Sigmoid colon (tissue), 3 donors: ENCODE measurements around the gene KCNK6.

Experiments
- POLR2A ChIP-seq, 2 donors: fragments of 450-650 bp; IDR thresholded peaks; one replicate each; pipeline ENCODE4 v1.6.1; 2016; ENCODE audit warnings: antibody characterized with exemption in 2 of 2, mild to moderate bottlenecking in 2 of 2, moderate library complexity in 2 of 2
- TF ChIP-seq, protein P1 (sequence below), 4 experiments: fragments of 450-650 bp in 3 of 4; fragments of 200-600 bp in 1 of 4; IDR thresholded peaks; one replicate each; pipeline ENCODE4 v1.5.1; 2016 to 2019; ENCODE audit warnings: antibody characterized with exemption in 4 of 4, mild to moderate bottlenecking in 3 of 4, moderate library complexity in 2 of 4

GRCh38 chr19:38278751-38279150 is 40.9 kb upstream of the KCNK6 start:
- TF ChIP-seq, protein P1, sequence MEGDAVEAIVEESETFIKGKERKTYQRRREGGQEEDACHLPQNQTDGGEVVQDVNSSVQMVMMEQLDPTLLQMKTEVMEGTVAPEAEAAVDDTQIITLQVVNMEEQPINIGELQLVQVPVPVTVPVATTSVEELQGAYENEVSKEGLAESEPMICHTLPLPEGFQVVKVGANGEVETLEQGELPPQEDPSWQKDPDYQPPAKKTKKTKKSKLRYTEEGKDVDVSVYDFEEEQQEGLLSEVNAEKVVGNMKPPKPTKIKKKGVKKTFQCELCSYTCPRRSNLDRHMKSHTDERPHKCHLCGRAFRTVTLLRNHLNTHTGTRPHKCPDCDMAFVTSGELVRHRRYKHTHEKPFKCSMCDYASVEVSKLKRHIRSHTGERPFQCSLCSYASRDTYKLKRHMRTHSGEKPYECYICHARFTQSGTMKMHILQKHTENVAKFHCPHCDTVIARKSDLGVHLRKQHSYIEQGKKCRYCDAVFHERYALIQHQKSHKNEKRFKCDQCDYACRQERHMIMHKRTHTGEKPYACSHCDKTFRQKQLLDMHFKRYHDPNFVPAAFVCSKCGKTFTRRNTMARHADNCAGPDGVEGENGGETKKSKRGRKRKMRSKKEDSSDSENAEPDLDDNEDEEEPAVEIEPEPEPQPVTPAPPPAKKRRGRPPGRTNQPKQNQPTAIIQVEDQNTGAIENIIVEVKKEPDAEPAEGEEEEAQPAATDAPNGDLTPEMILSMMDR (IDR thresholded peaks at IDR 0.05), result no peak
- TF ChIP-seq POLR2A (IDR thresholded peaks at IDR 0.05), result no peak
